Myocyte (in vitro differentiated cells): Measurements from ENCODE around the gene ZNF827. TPM values are rescaled to one million over a fixed set of nuclear protein-coding genes. Genes with fewer than 3 reads are reported as not detected.
A peak's percentile ranks its signal among the peaks of the same experiment; 100 is the strongest.

ENCODE experiments used
- DNase-seq: peaks from one replicate; pipeline ENCODE4 v3.0.0-alpha.2; 2012; ENCODE audit warnings: low read depth
- total RNA-seq: library from RNA; depleted of rRNA; stranded (reverse); fragments of >200 nt; gene quantifications from 2 replicates; pipeline ENCODE4 v1.2.3, GENCODE V29; 2014

The ZNF827 gene
- total RNA-seq, 1 donor from 2014 or later = 10.4 TPM

GRCh38 chr4:145829629-145830395 is 108.8 kb downstream of the ZNF827 start:
- DNase-seq = no peak

- no peak for DNase-seq
Observed at GRCh38 chr4:145828802-145829485, 109.7 kb downstream of the ZNF827 start.

- DNase-seq = no peak
Observed at GRCh38 chr4:145827885-145828284, 110.7 kb downstream of the ZNF827 start.

GRCh38 chr4:145825255-145825654 is 113.4 kb downstream of the ZNF827 start:
- DNase-seq = no peak

- DNase-seq = no peak
Observed at GRCh38 chr4:145824463-145824862, 114.2 kb downstream of the ZNF827 start.

- DNase-seq = peak; percentile 71
Observed at GRCh38 chr4:145823743-145824142, 114.9 kb downstream of the ZNF827 start.

GRCh38 chr4:145822581-145822980 is 116.0 kb downstream of the ZNF827 start:
- DNase-seq = no peak

GRCh38 chr4:145822181-145822580 is 116.4 kb downstream of the ZNF827 start:
- no peak for DNase-seq

GRCh38 chr4:145821766-145822165 is 116.9 kb downstream of the ZNF827 start:
- no peak for DNase-seq

GRCh38 chr4:145820407-145820806 is 118.2 kb downstream of the ZNF827 start:
- DNase-seq = peak; percentile 74

- peak; percentile 91 for DNase-seq
Observed at GRCh38 chr4:145819853-145820181, 118.8 kb downstream of the ZNF827 start.

- DNase-seq = no peak
Observed at GRCh38 chr4:145819101-145819852, 119.3 kb downstream of the ZNF827 start.

GRCh38 chr4:145818011-145818410 is 120.6 kb downstream of the ZNF827 start:
- DNase-seq = peak; percentile 75

- no peak for DNase-seq
Observed at GRCh38 chr4:145816091-145816490, 122.5 kb downstream of the ZNF827 start.

- DNase-seq = no peak
Observed at GRCh38 chr4:145815626-145816025, 123.0 kb downstream of the ZNF827 start.

GRCh38 chr4:145815027-145815612 is 123.5 kb downstream of the ZNF827 start:
- DNase-seq = no peak

GRCh38 chr4:145814246-145814645 is 124.4 kb downstream of the ZNF827 start:
- DNase-seq = peak; percentile 52

GRCh38 chr4:145812919-145813318 is 125.7 kb downstream of the ZNF827 start:
- no peak for DNase-seq

GRCh38 chr4:145808848-145809512 is 129.6 kb downstream of the ZNF827 start:
- DNase-seq = no peak

- DNase-seq = peak; percentile 86
Observed at GRCh38 chr4:145808021-145808650, 130.5 kb downstream of the ZNF827 start.

- DNase-seq = no peak
Observed at GRCh38 chr4:145805490-145805889, 133.1 kb downstream of the ZNF827 start.
